Mesendoderm (in vitro differentiated cells): ENCODE results near the gene KIF5C.

ENCODE experiments used
- DNase-seq: peaks from one replicate; pipeline ENCODE4 v3.0.0; 2013
- H2AK5ac ChIP-seq: 2 replicates; pipeline ENCODE4 v1.6.1; 2013; ENCODE audit warnings: low read length, inconsistent platforms
- H2BK120ac ChIP-seq: 2 replicates; pipeline ENCODE4 v1.6.1; 2013; ENCODE audit warnings: low read depth, mild to moderate bottlenecking, low read length, moderate library complexity, mixed read lengths
- H2BK15ac ChIP-seq: replicated peaks from 2 replicates; pipeline ENCODE4 v1.6.1; 2013; ENCODE audit warnings: low read depth, mild to moderate bottlenecking, moderate library complexity
- H2BK5ac ChIP-seq: 2 replicates; pipeline ENCODE4 v1.6.1; 2013; ENCODE audit warnings: low read length, inconsistent platforms
- H3K18ac ChIP-seq: 2 replicates; pipeline ENCODE4 v1.6.1; 2013; ENCODE audit warnings: mild to moderate bottlenecking, low read length, mixed read lengths
- H3K23ac ChIP-seq: one replicate; pipeline ENCODE4 v1.6.1; 2013; ENCODE audit warnings: low read length
- H3K27ac ChIP-seq: 2 replicates; pipeline ENCODE4 v1.5.1; 2013; ENCODE audit warnings: low read depth, mild to moderate bottlenecking, inconsistent platforms, low read length, moderate library complexity
- H3K27me3 ChIP-seq: 2 replicates; pipeline ENCODE4 v1.6.1; 2013; ENCODE audit warnings: low read length, control low read depth, mild to moderate bottlenecking, inconsistent platforms; ENCODE audit not compliant: insufficient read depth, poor library complexity
- H3K36me3 ChIP-seq: 2 replicates; pipeline ENCODE4 v1.6.1; 2013; ENCODE audit warnings: low read length, inconsistent platforms; ENCODE audit not compliant: control insufficient read depth, insufficient read depth
- H3K4ac ChIP-seq: one replicate; pipeline ENCODE4 v1.6.1; 2013; ENCODE audit warnings: low read depth, mild to moderate bottlenecking, low read length, moderate library complexity
- H3K4me1 ChIP-seq: 2 replicates; pipeline ENCODE4 v1.6.1; 2013; ENCODE audit warnings: low read depth, low read length, inconsistent platforms; ENCODE audit not compliant: control insufficient read depth
- H3K4me2 ChIP-seq: 2 replicates; pipeline ENCODE4 v1.6.1; 2013; ENCODE audit warnings: low read length
- H3K4me3 ChIP-seq: 2 replicates; pipeline ENCODE4 v1.5.1; 2013; ENCODE audit warnings: mild to moderate bottlenecking, low read length
- H3K56ac ChIP-seq: one replicate; pipeline ENCODE4 v1.6.1; 2013; ENCODE audit warnings: low read length
- H3K79me1 ChIP-seq: 2 replicates; pipeline ENCODE4 v1.6.1; 2013; ENCODE audit warnings: low read length, inconsistent platforms
- H3K79me2 ChIP-seq: 2 replicates; pipeline ENCODE4 v1.6.1; 2013; ENCODE audit warnings: mild to moderate bottlenecking, low read length; ENCODE audit not compliant: control insufficient read depth, insufficient read depth
- H3K9ac ChIP-seq: 2 replicates; pipeline ENCODE4 v1.6.1; 2013; ENCODE audit warnings: low read length, inconsistent platforms
- H4K5ac ChIP-seq: one replicate; pipeline ENCODE4 v1.6.1; 2013; ENCODE audit warnings: low read length
- H4K8ac ChIP-seq: one replicate; pipeline ENCODE4 v1.6.1; 2013; ENCODE audit warnings: low read depth, mild to moderate bottlenecking, control low read depth, low read length, moderate library complexity
- WGBS: extraction: QIAGEN DNeasy Blood & Tissue Kit; methylation state at CpG from one replicate; pipeline ENCODE4 v1.1.7; 2013; ENCODE audit warnings: low lambda C conversion rate, missing lambda C conversion rate; ENCODE audit not compliant: insufficient coverage; ENCODE audit errors: extremely low coverage; 5-methylcytosine and 5-hydroxymethylcytosine counted together

The KIF5C gene

GRCh38 chr2:149042881-149043280, 167.9 kb downstream of the KIF5C start:
- Histone ChIP-seq H2BK15ac (no peak overlapping the region), H2BK5ac (no peak overlapping the region), H3K4me1 (no peaks in the 10 kb centered on the region), H3K18ac (no peak overlapping the region), H4K5ac (no peak overlapping the region), H3K27me3 (no peaks in the 10 kb centered on the region), H3K56ac (no peak overlapping the region), H3K9ac (no peak overlapping the region), H3K4ac (no peak overlapping the region), H2AK5ac (no peak overlapping the region), H3K79me1 (no peaks in the 10 kb centered on the region), H3K4me3 (no peak overlapping the region), H3K4me2 (no peak overlapping the region), H3K79me2 (no peaks in the 10 kb centered on the region), H3K27ac (no peak overlapping the region), H3K23ac (no peak overlapping the region), H3K36me3 (no peaks in the 10 kb centered on the region), H2BK120ac (no peak overlapping the region), H4K8ac (no peak overlapping the region)
- no CpG with 5 or more reads among the region's 1 CpG for WGBS
- DNase-seq: no peak

DNA sequence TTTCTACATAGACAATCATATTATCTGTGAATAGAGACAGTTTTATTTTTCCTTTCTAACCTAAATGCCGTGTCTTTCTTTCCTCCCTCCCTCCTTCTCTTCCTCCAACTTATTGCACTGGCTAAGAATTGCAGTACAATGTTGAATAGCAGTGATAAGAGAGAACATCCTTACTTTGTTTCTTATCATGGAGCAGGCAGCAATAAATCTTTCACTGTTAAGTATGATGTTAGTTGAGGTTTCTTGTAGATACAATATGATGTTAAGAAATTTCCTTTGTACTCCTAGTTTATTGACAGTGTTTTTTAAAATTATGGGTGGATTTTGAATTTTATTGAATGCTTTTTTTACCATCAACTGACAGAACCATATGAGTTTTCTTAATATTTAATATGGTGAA, 169.5 kb downstream of the KIF5C start:
- Histone ChIP-seq H3K79me1 (no peaks in the 10 kb centered on the region), H3K56ac (no peak overlapping the region), H3K4me1 (no peaks in the 10 kb centered on the region), H3K27ac (no peak overlapping the region), H3K4me3 (no peak overlapping the region), H2BK5ac (no peak overlapping the region), H3K9ac (no peak overlapping the region), H2AK5ac (no peak overlapping the region), H3K23ac (no peak overlapping the region), H3K4me2 (no peak overlapping the region), H3K27me3 (no peaks in the 10 kb centered on the region), H3K79me2 (no peaks in the 10 kb centered on the region), H3K36me3 (no peaks in the 10 kb centered on the region), H3K18ac (no peak overlapping the region), H4K8ac (no peak overlapping the region), H2BK120ac (no peak overlapping the region), H2BK15ac (no peak overlapping the region), H4K5ac (no peak overlapping the region), H3K4ac (no peak overlapping the region)
- no CpG with 5 or more reads among the region's 1 CpG for WGBS
- DNase-seq: no peak

GRCh38 chr2:149047118-149047517, 172.1 kb downstream of the KIF5C start:
- Histone ChIP-seq H3K27me3 (no peaks in the 10 kb centered on the region), H3K79me2 (no peaks in the 10 kb centered on the region), H2AK5ac (no peak overlapping the region), H2BK5ac (no peak overlapping the region), H3K23ac (no peak overlapping the region), H3K36me3 (no peaks in the 10 kb centered on the region), H3K27ac (no peak overlapping the region), H3K79me1 (no peaks in the 10 kb centered on the region), H2BK15ac (no peak overlapping the region), H4K8ac (no peak overlapping the region), H2BK120ac (no peak overlapping the region), H3K18ac (no peak overlapping the region), H3K4me3 (no peak overlapping the region), H3K4me1 (no peaks in the 10 kb centered on the region), H3K4ac (no peak overlapping the region), H3K9ac (no peak overlapping the region), H3K4me2 (no peak overlapping the region), H4K5ac (no peak overlapping the region), H3K56ac (no peak overlapping the region)
- no CpG with 5 or more reads among the region's 2 CpGs for WGBS
- no peak for DNase-seq

DNA sequence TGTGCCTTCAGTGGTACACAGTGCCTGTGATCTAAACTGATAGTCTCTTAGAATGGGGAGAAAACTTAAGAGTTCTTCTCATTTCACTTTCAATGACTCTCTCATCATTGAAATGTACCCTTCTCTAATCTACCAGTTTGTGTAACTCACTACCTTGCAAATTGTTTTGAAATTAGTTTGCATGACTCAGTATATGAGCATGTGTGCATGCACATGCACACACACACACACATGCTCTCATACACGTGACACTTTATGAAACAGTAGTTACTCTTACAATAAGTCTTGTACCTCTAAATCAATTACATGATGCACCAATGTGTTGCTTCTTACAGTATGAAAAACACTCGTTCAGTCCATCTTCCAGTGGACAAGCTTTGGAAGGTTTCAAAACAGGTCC, 174.1 kb downstream of the KIF5C start:
- no peak overlapping the region for H3K56ac ChIP-seq
- no peaks in the 10 kb centered on the region for H3K36me3 ChIP-seq
- H4K8ac ChIP-seq: no peak overlapping the region
- no peak overlapping the region for H3K4me2 ChIP-seq
- H3K27me3 ChIP-seq: no peaks in the 10 kb centered on the region
- H3K79me2 ChIP-seq: no peaks in the 10 kb centered on the region
- H2AK5ac ChIP-seq: no peak overlapping the region
- H4K5ac ChIP-seq: no peak overlapping the region
- no peak for DNase-seq
- H3K79me1 ChIP-seq: no peaks in the 10 kb centered on the region
- H3K9ac ChIP-seq: no peak overlapping the region
- H3K4me1 ChIP-seq: no peaks in the 10 kb centered on the region
- H3K27ac ChIP-seq: no peak overlapping the region
- no peak overlapping the region for H2BK120ac ChIP-seq
- no peak overlapping the region for H3K18ac ChIP-seq
- WGBS: no CpG with 5 or more reads among the region's 2 CpGs
- no peak overlapping the region for H3K4me3 ChIP-seq
- H2BK5ac ChIP-seq: no peak overlapping the region
- H3K23ac ChIP-seq: no peak overlapping the region
- no peak overlapping the region for H3K4ac ChIP-seq
- no peak overlapping the region for H2BK15ac ChIP-seq

DNA sequence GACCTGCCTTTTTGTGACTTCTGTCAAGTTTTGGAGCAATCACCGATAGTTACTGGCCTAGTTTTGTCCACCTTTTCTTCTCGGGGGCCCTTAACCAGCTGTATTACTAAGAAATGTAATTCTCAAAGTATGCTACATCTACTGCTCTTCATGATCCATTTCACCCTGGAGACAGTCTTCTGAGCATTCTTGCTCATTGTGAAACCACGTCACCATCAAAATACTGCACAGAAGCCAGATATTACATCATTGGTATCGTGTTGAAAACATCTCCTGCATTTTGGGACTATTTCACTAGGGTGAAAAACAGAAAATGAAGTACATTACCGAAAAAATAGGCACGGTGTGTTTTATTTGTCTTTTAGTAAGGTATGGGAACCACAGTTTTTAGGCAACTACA, 175.2 kb downstream of the KIF5C start:
- Histone ChIP-seq H4K8ac (no peak overlapping the region), H3K9ac (no peak overlapping the region), H4K5ac (no peak overlapping the region), H2AK5ac (no peak overlapping the region), H2BK120ac (no peak overlapping the region), H3K23ac (no peak overlapping the region), H3K56ac (no peak overlapping the region), H3K27ac (no peak overlapping the region), H3K4me2 (no peak overlapping the region), H3K27me3 (no peaks in the 10 kb centered on the region), H3K4me3 (no peak overlapping the region), H3K4me1 (no peaks in the 10 kb centered on the region), H3K4ac (no peak overlapping the region), H2BK15ac (no peak overlapping the region), H3K18ac (no peak overlapping the region), H3K79me2 (no peaks in the 10 kb centered on the region), H3K36me3 (no peaks in the 10 kb centered on the region), H2BK5ac (no peak overlapping the region), H3K79me1 (no peaks in the 10 kb centered on the region)
- DNase-seq: no peak
- no CpG with 5 or more reads among the region's 6 CpGs for WGBS

DNA sequence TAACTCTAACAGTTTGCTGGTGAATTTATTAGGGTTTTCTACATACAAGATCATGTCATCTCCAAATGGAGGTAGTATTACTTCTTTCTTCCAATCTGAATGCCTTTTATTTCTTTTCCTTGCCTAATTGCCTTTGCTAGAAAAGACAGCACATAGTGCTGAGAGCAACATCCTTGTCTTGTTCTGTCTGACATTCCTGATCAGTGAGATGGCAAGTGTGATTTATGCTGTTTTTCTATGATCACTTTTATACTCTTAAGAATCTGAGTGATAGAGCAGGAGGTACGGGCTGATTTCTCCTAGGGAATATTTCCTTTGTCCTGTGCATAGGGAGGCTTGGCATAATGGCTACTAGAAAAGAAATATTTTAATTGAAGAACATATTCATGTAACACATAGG, 180.7 kb downstream of the KIF5C start:
- no peaks in the 10 kb centered on the region for H3K36me3 ChIP-seq
- no peak overlapping the region for H2BK5ac ChIP-seq
- no peak overlapping the region for H3K18ac ChIP-seq
- H3K79me2 ChIP-seq: no peaks in the 10 kb centered on the region
- H3K4me1 ChIP-seq: no peaks in the 10 kb centered on the region
- H4K5ac ChIP-seq: no peak overlapping the region
- no peak overlapping the region for H3K4ac ChIP-seq
- H3K27ac ChIP-seq: no peak overlapping the region
- peak overlapping the region; percentile 62 for H2BK15ac ChIP-seq
- H3K27me3 ChIP-seq: no peaks in the 10 kb centered on the region
- no peak overlapping the region for H3K9ac ChIP-seq
- no CpG with 5 or more reads among the region's 1 CpG for WGBS
- H3K4me3 ChIP-seq: no peak overlapping the region
- no peak for DNase-seq
- no peak overlapping the region for H3K23ac ChIP-seq
- no peak overlapping the region for H3K56ac ChIP-seq
- no peak overlapping the region for H2BK120ac ChIP-seq
- H4K8ac ChIP-seq: no peak overlapping the region
- H3K4me2 ChIP-seq: no peak overlapping the region
- H3K79me1 ChIP-seq: no peaks in the 10 kb centered on the region
- H2AK5ac ChIP-seq: no peak overlapping the region
